ENCODE measurements around the gene ACKR2. TPM values are rescaled to one million over a fixed set of nuclear protein-coding genes. Genes with fewer than 3 reads are reported as not detected.

Gene ACKR2
- total RNA-seq, 1 donor from 2014 or later: 0.44 TPM

GRCh38 chr3:42815826-42816225 lies 6.6 kb downstream of the ACKR2 start:
- H3K36me3 ChIP-seq: no peaks in the 10 kb centered on the region
- no peak for DNase-seq
- no peaks in the 10 kb centered on the region for H3K27me3 ChIP-seq (ENCODE audit: low read depth)
- peaks cover 19% of the 10 kb centered on the region for H3K4me1 ChIP-seq
- H3K9me3 ChIP-seq (replicated peaks): no peaks in the 10 kb centered on the region
- TF ChIP-seq CTCF (IDR thresholded peaks at IDR 0.05; ENCODE audit: borderline replicate concordance): no peak
- H3K4me3 ChIP-seq: no peak overlapping the region
- no peak overlapping the region for H3K27ac ChIP-seq (replicated peaks)
- intact Hi-C loops (cut with micrococcal nuclease): no loop called here

- Histone ChIP-seq H3K4me3 (no peak overlapping the region), H3K4me1 (peaks cover 14% of the 10 kb centered on the region), H3K36me3 (no peaks in the 10 kb centered on the region), H3K27ac (replicated peaks) (no peak overlapping the region), H3K9me3 (replicated peaks) (no peaks in the 10 kb centered on the region), H3K27me3 (ENCODE audit: low read depth) (no peaks in the 10 kb centered on the region)
- intact Hi-C loops (cut with micrococcal nuclease): no loop called here
- no peak for DNase-seq
- TF ChIP-seq CTCF (IDR thresholded peaks at IDR 0.05; ENCODE audit: borderline replicate concordance): no peak
Measured at GRCh38 chr3:42819351-42819965, 10.2 kb downstream of the ACKR2 start.

GRCh38 chr3:42820746-42821051 lies 11.5 kb downstream of the ACKR2 start:
- H3K4me3 ChIP-seq: no peak overlapping the region
- intact Hi-C loops (cut with micrococcal nuclease): no loop called here
- no peaks in the 10 kb centered on the region for H3K9me3 ChIP-seq (replicated peaks)
- peaks cover 1% of the 10 kb centered on the region for H3K4me1 ChIP-seq
- H3K27me3 ChIP-seq (ENCODE audit: low read depth): no peaks in the 10 kb centered on the region
- DNase-seq: no peak
- no peaks in the 10 kb centered on the region for H3K36me3 ChIP-seq
- TF ChIP-seq CTCF (IDR thresholded peaks at IDR 0.05; ENCODE audit: borderline replicate concordance): no peak
- no peak overlapping the region for H3K27ac ChIP-seq (replicated peaks)

- DNase-seq: no peak
- Histone ChIP-seq H3K36me3 (no peaks in the 10 kb centered on the region), H3K4me3 (no peak overlapping the region), H3K9me3 (replicated peaks) (no peaks in the 10 kb centered on the region), H3K27ac (replicated peaks) (no peak overlapping the region), H3K27me3 (ENCODE audit: low read depth) (no peaks in the 10 kb centered on the region), H3K4me1 (no peaks in the 10 kb centered on the region)
- intact Hi-C loops (cut with micrococcal nuclease): no loop called here
- TF ChIP-seq CTCF (IDR thresholded peaks at IDR 0.05; ENCODE audit: borderline replicate concordance): no peak
Measured at GRCh38 chr3:42822828-42823227, 13.6 kb downstream of the ACKR2 start.

- intact Hi-C loops (cut with micrococcal nuclease): no loop called here
- H3K27ac ChIP-seq (replicated peaks): no peak overlapping the region
- TF ChIP-seq CTCF (IDR thresholded peaks at IDR 0.05; ENCODE audit: borderline replicate concordance): no peak
Measured at GRCh38 chr3:42823351-42823750, 14.1 kb downstream of the ACKR2 start.

More at GRCh38 chr3:42823351-42823750, 14.1 kb downstream of the ACKR2 start:
- Histone ChIP-seq H3K9me3 (replicated peaks) (no peaks in the 10 kb centered on the region), H3K4me1 (no peaks in the 10 kb centered on the region), H3K36me3 (no peaks in the 10 kb centered on the region), H3K27me3 (ENCODE audit: low read depth) (no peaks in the 10 kb centered on the region), H3K4me3 (no peak overlapping the region)
- DNase-seq: no peak

Data from left ventricle myocardium inferior (tissue), 1 donor.